ENCODE results near the gene PTPRN2. TPM values are rescaled to one million over a fixed set of nuclear protein-coding genes. Genes with fewer than 3 reads are reported as not detected.

Gene PTPRN2
- total and polyA plus RNA-seq, 2 of the 8 experiments (the other 6 are each of a cell fraction or from before 2014, with no cell fraction given): 2.6 to 4.5 TPM

DNA sequence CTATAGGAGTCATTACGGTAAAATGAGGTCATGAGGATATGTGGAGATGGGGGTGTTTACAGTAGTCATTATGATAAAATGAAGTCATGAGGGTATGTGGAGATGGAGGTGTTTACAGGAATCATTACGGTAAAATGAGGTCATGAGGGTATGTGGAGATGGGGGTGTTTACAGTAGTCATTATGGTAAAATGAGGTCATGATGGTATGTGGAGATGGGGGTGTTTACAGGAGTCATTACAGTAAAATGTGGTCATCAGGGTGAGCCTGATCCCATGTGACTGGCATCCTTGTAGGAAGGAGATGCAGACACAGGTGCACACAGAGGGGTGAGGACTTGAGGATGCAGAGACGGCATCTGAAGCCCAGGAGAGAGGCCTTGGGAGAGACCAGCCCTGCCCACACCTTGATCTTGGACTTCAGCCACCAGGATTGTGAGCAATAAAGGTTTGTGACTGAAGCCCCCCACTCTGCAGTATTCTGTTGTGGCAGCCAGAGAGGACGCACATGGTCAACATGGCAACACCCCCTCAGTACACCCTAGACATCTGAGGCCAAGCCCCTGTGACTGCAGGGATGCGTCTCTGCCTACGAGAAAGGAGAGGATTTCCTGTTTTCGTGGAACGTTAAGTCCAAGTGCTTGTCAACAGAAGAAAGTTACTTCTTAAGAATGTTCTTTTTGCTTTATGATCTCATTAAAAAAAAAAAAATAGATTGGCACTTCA lies 706.4 kb downstream of the PTPRN2 start (continued):
- TF ChIP-seq, protein P1, sequence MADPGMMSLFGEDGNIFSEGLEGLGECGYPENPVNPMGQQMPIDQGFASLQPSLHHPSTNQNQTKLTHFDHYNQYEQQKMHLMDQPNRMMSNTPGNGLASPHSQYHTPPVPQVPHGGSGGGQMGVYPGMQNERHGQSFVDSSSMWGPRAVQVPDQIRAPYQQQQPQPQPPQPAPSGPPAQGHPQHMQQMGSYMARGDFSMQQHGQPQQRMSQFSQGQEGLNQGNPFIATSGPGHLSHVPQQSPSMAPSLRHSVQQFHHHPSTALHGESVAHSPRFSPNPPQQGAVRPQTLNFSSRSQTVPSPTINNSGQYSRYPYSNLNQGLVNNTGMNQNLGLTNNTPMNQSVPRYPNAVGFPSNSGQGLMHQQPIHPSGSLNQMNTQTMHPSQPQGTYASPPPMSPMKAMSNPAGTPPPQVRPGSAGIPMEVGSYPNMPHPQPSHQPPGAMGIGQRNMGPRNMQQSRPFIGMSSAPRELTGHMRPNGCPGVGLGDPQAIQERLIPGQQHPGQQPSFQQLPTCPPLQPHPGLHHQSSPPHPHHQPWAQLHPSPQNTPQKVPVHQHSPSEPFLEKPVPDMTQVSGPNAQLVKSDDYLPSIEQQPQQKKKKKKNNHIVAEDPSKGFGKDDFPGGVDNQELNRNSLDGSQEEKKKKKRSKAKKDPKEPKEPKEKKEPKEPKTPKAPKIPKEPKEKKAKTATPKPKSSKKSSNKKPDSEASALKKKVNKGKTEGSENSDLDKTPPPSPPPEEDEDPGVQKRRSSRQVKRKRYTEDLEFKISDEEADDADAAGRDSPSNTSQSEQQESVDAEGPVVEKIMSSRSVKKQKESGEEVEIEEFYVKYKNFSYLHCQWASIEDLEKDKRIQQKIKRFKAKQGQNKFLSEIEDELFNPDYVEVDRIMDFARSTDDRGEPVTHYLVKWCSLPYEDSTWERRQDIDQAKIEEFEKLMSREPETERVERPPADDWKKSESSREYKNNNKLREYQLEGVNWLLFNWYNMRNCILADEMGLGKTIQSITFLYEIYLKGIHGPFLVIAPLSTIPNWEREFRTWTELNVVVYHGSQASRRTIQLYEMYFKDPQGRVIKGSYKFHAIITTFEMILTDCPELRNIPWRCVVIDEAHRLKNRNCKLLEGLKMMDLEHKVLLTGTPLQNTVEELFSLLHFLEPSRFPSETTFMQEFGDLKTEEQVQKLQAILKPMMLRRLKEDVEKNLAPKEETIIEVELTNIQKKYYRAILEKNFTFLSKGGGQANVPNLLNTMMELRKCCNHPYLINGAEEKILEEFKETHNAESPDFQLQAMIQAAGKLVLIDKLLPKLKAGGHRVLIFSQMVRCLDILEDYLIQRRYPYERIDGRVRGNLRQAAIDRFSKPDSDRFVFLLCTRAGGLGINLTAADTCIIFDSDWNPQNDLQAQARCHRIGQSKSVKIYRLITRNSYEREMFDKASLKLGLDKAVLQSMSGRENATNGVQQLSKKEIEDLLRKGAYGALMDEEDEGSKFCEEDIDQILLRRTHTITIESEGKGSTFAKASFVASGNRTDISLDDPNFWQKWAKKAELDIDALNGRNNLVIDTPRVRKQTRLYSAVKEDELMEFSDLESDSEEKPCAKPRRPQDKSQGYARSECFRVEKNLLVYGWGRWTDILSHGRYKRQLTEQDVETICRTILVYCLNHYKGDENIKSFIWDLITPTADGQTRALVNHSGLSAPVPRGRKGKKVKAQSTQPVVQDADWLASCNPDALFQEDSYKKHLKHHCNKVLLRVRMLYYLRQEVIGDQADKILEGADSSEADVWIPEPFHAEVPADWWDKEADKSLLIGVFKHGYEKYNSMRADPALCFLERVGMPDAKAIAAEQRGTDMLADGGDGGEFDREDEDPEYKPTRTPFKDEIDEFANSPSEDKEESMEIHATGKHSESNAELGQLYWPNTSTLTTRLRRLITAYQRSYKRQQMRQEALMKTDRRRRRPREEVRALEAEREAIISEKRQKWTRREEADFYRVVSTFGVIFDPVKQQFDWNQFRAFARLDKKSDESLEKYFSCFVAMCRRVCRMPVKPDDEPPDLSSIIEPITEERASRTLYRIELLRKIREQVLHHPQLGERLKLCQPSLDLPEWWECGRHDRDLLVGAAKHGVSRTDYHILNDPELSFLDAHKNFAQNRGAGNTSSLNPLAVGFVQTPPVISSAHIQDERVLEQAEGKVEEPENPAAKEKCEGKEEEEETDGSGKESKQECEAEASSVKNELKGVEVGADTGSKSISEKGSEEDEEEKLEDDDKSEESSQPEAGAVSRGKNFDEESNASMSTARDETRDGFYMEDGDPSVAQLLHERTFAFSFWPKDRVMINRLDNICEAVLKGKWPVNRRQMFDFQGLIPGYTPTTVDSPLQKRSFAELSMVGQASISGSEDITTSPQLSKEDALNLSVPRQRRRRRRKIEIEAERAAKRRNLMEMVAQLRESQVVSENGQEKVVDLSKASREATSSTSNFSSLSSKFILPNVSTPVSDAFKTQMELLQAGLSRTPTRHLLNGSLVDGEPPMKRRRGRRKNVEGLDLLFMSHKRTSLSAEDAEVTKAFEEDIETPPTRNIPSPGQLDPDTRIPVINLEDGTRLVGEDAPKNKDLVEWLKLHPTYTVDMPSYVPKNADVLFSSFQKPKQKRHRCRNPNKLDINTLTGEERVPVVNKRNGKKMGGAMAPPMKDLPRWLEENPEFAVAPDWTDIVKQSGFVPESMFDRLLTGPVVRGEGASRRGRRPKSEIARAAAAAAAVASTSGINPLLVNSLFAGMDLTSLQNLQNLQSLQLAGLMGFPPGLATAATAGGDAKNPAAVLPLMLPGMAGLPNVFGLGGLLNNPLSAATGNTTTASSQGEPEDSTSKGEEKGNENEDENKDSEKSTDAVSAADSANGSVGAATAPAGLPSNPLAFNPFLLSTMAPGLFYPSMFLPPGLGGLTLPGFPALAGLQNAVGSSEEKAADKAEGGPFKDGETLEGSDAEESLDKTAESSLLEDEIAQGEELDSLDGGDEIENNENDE (IDR thresholded peaks at IDR 0.05; ENCODE audit: insufficient replicate concordance, low read length): peak; percentile 98
- TF ChIP-seq JUND (IDR thresholded peaks at IDR 0.05; ENCODE audit: low read length): peak; percentile 78

Measured in H1 (cell line).